Lower lobe of right lung (tissue), 2 donors: ENCODE results near the gene METTL8. TPM values are rescaled to one million over a fixed set of nuclear protein-coding genes. Genes with fewer than 3 reads are reported as not detected.

ENCODE experiments used
- ATAC-seq, 2 donors: fragments of 200-7000 bp; cut with Tn5 transposase; one replicate each; pipeline ENCODE4 v1.9.1; 2020 to 2022; ENCODE audit warnings: mild to moderate bottlenecking in 2 of 2, moderate library complexity in 2 of 2
- DNase-seq: peaks from one replicate; pipeline ENCODE4 v3.0.0-alpha.2; 2020
- H3K27ac ChIP-seq: fragments of 200-600 bp; one replicate; pipeline ENCODE4 v1.8.0; 2022
- H3K27me3 ChIP-seq: fragments of 200-600 bp; one replicate; pipeline ENCODE4 v1.8.0; 2022; ENCODE audit warnings: low read depth
- H3K36me3 ChIP-seq: fragments of 200-600 bp; one replicate; pipeline ENCODE4 v1.8.0; 2022; ENCODE audit warnings: mild to moderate bottlenecking
- H3K4me1 ChIP-seq: fragments of 200-600 bp; one replicate; pipeline ENCODE4 v1.8.0; 2022
- H3K4me3 ChIP-seq: fragments of 200-600 bp; one replicate; pipeline ENCODE4 v1.8.0; 2022; ENCODE audit warnings: mild to moderate bottlenecking
- H3K9me3 ChIP-seq: fragments of 200-600 bp; one replicate; pipeline ENCODE4 v1.8.0; 2022
- CTCF ChIP-seq: fragments of 200-600 bp; IDR thresholded peaks from one replicate; pipeline ENCODE4 v1.8.0; 2022; ENCODE audit warnings: antibody characterized with exemption, mild to moderate bottlenecking
- intact Hi-C: fragments of 100-400 bp; cut with DNase I; formaldehyde crosslinking; loops from one replicate; pipeline ENCODE4 v1.11.0; 2022
- total RNA-seq: library from RNA; stranded (reverse); fragmentation: NEBNext Ultra II Directional; extraction: Animal tissue kit (Norgen Biotek cat#: 25700); gene quantifications from one replicate; pipeline ENCODE4 v1.2.1, GENCODE V29; 2021
- donor health status: DM: no; HTN: yes; CAD: no; lungs with severe emphysema.

METTL8 gene
- total RNA-seq, 1 donor from 2014 or later: 12.9 TPM

- Histone ChIP-seq H3K36me3 (no peaks in the 10 kb centered on the region), H3K27ac (no peak overlapping the region), H3K27me3 (no peaks in the 10 kb centered on the region), H3K9me3 (no peaks in the 10 kb centered on the region), H3K4me1 (no peaks in the 10 kb centered on the region), H3K4me3 (no peak overlapping the region)
- no peak for DNase-seq
- no peak for ATAC-seq
- intact Hi-C loops: no loop called here
- no peak for TF ChIP-seq CTCF
Measured at GRCh38 chr2:171319164-171319810, 114.5 kb downstream of the METTL8 start.

- ATAC-seq (no peak), DNase-seq (no peak)
- no peak for TF ChIP-seq CTCF
- Histone ChIP-seq H3K9me3 (no peaks in the 10 kb centered on the region), H3K27ac (no peak overlapping the region), H3K4me1 (no peaks in the 10 kb centered on the region), H3K4me3 (no peak overlapping the region), H3K36me3 (no peaks in the 10 kb centered on the region), H3K27me3 (no peaks in the 10 kb centered on the region)
- intact Hi-C loops: no loop called here
Measured at GRCh38 chr2:171318463-171318934, 115.3 kb downstream of the METTL8 start.

- Histone ChIP-seq H3K4me1 (no peaks in the 10 kb centered on the region), H3K9me3 (no peaks in the 10 kb centered on the region), H3K27me3 (no peaks in the 10 kb centered on the region), H3K36me3 (no peaks in the 10 kb centered on the region), H3K4me3 (no peak overlapping the region), H3K27ac (no peak overlapping the region)
- ATAC-seq (no peak), DNase-seq (no peak)
- no peak for TF ChIP-seq CTCF
- intact Hi-C loops: no loop called here
Measured at GRCh38 chr2:171317492-171318125, 116.2 kb downstream of the METTL8 start.

GRCh38 chr2:171316755-171317337 is 116.9 kb downstream of the METTL8 start:
- H3K36me3 ChIP-seq: no peaks in the 10 kb centered on the region
- H3K4me3 ChIP-seq: no peak overlapping the region
- H3K9me3 ChIP-seq: no peaks in the 10 kb centered on the region
- no peaks in the 10 kb centered on the region for H3K4me1 ChIP-seq
- H3K27ac ChIP-seq: no peak overlapping the region
- H3K27me3 ChIP-seq: no peaks in the 10 kb centered on the region
- no peak for TF ChIP-seq CTCF
- intact Hi-C loops: no loop called here
- DNase-seq (no peak), ATAC-seq (no peak)

GRCh38 chr2:171316220-171316619 is 117.6 kb downstream of the METTL8 start:
- no peak for ATAC-seq
- intact Hi-C loops: no loop called here
- Histone ChIP-seq H3K27me3 (no peaks in the 10 kb centered on the region), H3K36me3 (no peaks in the 10 kb centered on the region), H3K9me3 (no peaks in the 10 kb centered on the region), H3K4me1 (no peaks in the 10 kb centered on the region), H3K4me3 (no peak overlapping the region), H3K27ac (no peak overlapping the region)
- no peak for DNase-seq
- TF ChIP-seq CTCF: no peak
